CD4-positive, alpha-beta T cell treated with Interleukin-10 for 1 hour (primary cell): ENCODE data around the gene BACE1-AS.

Source experiments
- DNase-seq: peaks from one replicate; pipeline ENCODE4 v3.0.0-alpha.2; 2020

The BACE1-AS gene

GRCh38 chr11:117327567-117328374 lies 36.6 kb downstream of the BACE1-AS start, which contains the start of gene CEP164:
Gene CEP164, plus strand, starts transcription at chr11:117327854. Its CDS starts 10,733 bp downstream, at chr11:117338587.
- DNase-seq: peak; percentile 96

DNA sequence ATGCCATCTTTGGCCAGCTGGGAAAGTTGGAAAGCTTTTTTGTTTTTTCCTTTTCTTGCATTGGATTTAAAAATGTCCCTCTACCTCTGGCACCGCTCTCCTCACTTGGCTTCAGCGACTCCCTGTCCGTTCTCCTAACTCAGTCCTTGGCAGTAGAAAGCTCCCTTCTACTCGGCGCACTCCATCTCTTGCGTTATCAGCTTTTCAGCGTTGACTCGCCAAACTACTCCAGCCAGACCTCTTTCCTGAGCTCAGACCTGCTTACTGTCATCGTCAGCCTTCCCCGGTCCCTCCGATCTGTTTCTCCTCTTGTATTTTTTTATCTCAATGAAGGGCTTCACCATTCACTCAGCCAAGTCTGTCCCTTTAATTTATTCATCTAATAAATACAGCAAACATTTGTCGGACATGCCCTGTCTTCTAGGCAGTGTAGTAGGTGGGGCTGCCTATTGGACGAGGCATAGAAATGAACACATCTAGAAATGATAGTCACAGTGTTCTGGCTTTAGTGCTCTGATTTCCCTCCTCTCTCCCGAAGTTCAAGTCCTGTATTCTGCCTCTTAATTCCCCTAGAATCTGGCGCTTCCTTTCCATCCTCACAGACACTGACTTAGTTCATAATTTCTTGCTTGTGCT lies 37.3 kb downstream of the BACE1-AS start:
- DNase-seq: peak; percentile 16

DNA sequence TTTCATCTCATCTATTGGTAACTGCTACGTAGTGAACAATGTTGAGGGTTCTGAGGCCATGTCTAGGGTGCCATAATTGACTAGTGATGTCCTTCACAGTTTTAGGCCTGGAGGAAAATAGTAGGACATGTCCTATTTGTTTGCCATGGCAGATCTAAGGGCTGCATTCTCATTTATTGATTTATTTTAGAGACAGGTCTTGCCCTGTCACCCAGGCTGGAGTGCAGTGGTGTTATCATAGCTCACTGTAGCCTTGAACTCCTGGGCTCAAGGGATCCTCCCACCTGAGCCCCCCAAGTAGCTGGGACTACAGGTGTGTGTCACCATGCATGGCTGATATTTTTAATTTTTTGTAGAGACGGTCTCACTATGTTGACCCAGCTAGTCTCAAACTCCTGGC lies 41.7 kb downstream of the BACE1-AS start:
- DNase-seq: no peak

DNA sequence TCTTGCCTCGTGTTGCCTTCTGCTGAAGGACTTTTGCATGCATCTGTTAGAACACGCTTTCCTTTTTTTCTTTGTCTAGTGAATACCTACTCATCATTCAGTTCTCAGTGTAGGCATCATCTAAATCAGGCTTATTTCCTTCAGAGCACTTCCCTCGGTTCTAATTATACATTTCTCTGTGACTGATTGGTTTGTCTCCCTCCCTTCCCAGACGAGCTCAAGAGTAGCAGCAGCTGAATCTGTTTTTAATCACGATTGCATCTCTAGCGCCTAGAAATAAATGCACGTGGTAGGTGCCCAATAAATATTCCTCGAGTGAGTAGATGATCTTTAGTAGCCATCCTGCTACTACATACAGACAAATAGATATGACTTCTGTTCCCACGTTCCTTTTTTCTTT lies 42.8 kb downstream of the BACE1-AS start:
- DNase-seq: no peak

- DNase-seq: no peak
These were observed 43.8 kb downstream of the BACE1-AS start for GRCh38 chr11:117334896-117335295.

- no peak for DNase-seq
These were observed 44.3 kb downstream of the BACE1-AS start for GRCh38 chr11:117335399-117335798.

GRCh38 chr11:117337076-117337475 lies 45.9 kb downstream of the BACE1-AS start:
- DNase-seq: no peak
